Measurements from ENCODE around the gene ATP6V1G1.
"Not testable (repeated sequence)": the region's sequence is repeated elsewhere in the genome, so short reads cannot be mapped to it uniquely, and the experiment has no call there.

Gene ATP6V1G1, protein sequence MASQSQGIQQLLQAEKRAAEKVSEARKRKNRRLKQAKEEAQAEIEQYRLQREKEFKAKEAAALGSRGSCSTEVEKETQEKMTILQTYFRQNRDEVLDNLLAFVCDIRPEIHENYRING

DNA sequence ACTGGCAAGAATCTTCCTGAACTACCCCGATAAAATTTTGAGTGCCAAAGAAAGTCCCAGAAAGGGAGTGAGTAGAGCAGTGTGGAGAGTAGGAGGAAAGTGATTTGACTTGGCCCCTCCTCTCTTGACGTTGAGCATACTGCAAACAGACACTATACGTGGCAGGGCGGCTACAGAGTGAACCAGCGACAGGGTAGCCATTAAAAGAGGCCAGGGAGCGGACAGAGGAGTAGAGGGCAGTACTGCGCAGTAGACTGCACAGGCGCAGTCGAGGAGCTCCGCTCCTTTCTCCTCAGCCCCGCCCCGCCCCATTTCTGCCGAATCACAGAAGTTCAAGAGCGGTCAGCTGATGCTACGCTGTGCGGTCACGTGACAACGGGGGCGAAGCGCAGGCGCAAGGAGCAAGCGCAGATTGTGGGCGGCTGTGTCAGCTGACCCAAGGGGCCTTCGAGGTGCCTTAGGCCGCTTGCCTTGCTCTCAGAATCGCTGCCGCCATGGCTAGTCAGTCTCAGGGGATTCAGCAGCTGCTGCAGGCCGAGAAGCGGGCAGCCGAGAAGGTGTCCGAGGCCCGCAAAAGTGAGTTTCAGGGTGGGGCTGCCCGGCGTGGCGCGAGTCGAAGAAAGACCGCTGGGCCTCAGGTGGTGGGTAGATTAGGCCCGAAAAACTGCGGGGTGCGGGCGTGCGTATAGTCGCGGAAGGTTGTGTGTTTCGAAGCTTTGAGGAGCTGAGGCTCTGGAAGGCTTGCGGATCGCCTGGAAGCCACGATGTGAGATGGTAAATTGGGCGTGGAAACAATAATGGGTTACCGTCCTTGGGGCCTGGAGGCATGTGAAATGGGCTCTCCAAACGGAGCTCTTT is at the start of gene ATP6V1G1:
ATP6V1G1 (plus strand) TSS at position 425 of the 858 bp plus-strand sequence; CDS start at position 495, 70 bp downstream.
- peak; percentile 96 for DNase-seq (ENCODE audit: low spot score)

DNA sequence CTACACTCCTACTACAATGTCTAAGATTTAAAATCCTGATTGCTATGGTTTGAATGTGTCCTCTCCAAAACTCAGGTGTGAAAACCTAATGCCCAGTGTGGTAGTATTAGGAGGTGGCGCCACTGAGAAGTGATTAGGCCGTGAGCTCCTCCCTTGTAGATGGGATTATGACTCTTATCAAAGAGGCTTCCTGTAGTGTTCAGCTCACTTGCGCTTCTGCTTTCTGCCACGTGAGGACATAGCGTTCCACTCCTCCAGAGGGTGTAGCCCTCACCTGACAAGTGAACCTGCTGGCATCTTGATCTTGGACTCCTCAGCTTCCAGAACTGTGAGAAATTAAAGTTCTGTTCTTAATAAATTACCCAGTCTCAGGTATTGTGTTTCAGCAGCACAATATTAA is 49.3 kb upstream of the ATP6V1G1 start:
- peak; percentile 45 for DNase-seq (ENCODE audit: low spot score)

DNA sequence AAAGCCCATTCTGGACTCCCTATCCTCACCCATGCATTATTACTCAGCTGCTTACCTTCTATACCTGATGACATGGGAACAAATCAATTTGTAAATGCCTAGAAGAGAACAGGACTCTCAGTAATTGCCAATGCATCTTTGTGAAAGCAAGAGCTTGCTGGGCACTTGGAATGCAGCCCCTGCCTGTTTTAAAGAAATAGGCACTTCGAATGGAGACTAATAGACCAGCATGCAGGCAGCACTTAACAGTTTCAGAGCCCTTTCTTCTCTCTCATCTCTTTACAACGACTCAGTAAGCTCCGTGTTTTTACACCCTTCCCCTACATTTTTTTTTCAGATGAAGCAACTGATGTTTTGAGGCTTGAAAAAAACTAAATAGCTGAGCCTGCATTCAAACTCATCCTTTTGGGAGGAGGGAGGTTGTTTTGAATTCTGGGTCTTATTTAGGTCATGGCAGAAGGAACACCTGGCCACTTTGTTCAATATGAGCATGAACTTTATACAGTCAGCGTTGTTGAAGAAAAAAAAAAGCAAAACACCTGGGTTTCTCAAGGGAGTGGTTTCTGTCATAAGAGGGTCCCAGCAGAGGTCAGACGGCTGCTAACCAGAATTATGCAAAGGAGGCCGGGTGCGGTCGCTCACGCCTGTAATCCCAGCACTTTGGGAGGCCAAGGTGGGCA is 47.7 kb upstream of the ATP6V1G1 start:
- no peak for DNase-seq (ENCODE audit: low spot score)

DNA sequence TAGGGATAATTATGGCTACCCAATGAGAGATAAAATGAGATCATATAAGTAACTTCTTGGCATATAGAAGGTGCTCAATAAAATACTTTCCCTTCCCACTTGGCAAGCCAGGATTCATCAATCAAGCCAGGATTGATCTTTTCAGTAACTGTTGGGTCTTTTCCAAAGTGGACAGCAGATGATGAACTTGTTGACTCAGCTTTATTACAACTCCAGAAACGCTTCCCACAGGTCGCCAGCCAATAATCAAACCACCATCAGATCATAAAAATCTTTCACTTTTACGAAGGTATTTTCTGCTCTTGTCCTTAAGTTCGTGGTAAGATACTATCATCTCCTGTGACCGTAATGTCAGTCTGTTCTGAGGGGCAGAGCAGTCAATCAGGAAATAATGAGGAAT is 42.5 kb upstream of the ATP6V1G1 start:
- DNase-seq (ENCODE audit: low spot score) = no peak

DNA sequence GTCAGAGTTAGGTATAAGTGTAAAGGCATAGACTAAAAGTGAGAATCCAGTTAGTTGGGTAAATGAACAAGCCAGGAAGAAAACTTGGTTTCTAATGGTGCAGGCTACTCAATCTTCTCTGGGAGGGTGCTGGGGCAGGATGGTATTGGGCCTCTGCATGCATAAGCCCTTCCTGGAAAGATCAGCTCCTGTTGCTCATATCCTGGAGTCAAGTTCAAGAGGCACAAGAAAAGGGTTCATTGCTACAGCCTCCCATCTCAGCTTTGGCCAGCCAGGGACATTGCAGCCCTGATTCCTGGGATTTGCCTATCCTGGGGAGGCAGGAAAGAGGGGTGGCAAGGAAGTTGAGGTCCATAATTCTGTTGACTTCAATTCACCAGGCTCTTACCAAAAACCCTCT is 40.7 kb upstream of the ATP6V1G1 start:
- DNase-seq (ENCODE audit: low spot score) = no peak

DNA sequence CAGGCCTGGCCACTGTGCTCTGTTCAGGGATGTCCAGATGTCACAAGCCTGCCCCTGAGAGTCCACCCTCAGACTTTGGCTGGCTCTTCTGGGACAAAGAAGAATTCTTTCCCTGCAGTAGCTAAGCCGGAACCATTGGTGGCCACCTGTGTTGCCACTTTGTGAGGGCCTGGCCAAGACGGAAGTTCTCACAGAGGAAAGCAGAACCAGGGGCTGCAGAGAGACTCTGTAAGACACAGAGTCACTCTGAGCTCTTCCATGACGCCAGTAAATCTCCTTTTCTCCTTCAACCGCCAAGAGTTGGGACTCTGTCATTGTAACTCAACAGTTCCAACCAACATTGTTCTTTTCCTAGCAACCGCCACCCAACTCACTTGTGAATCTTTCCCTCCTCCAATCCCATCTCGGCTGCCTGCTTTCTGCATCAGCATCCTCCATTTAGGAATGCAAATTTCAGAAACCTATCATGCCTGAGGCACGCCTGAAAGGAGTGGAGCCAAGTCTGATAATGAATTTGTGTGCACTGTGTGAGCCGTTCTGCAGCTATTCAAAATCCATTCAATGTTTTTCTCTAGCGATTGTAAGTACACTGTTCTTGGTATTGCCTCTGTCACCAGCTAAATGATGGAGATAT is 37.8 kb upstream of the ATP6V1G1 start:
- DNase-seq (ENCODE audit: low spot score) = no peak

DNA sequence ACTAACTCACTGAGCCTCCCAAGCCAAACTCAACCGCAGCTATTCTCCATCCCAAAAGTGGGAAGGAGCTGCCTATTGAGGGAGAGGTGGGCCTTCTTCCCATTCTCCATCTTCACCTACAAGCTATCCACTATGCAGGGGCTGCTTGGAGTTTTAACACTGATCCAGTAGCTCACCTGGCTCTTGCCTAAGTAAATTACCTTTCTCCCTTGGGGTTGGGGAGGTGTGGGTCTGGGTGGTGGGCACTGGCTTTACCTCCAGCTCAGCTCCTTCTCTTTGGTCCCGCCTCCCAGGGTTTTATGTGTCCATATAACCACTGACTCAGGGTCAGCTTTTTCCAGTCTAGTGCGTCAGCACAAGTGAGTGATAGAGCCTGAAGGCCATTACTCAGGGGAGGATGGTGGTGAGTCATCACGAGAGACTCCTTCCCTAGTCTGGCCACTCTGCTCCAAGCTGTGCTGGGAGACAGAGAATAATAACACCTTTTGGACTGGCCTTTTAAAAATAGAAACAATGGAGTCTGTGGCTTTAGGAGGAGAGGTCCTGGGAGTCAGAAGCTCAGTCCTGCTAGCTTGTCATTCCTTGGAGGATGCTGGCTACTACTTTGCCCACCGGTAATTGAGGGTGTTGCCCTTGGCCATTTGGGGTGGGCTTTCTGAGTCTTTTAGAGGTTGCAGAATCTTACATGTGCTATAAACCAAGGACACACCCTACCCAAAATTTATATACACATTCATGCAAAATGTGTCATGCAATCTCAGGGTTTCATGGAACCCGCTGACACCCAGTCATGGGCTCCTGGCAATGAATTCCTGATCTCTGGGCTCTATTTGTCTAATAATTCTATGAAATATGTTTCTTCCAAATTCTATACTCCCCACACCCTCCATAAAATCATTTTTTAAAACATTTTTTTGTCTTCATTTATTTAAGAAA is 35.6 kb upstream of the ATP6V1G1 start:
- DNase-seq (ENCODE audit: low spot score) = peak; percentile 74

DNA sequence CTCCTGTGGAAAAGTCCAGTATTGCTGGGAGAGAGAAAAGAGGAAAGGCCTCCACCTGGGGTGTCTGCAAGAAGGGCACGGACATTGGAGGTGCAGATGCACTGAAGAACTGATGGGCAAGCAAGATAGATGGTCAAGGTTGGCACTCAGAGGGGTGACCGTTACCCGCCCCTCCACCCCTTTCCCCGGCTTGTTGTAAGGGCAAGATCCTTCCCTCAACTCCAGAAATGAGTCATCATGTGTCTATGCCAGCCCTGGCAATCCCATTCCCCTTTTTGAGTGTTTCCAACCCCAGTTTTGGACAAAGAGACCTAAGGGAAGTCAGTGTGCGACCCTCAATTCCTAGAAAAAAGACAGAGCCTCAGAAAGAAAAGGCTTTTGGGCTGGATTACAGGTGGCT is 34.9 kb upstream of the ATP6V1G1 start:
- DNase-seq (ENCODE audit: low spot score) = no peak

DNA sequence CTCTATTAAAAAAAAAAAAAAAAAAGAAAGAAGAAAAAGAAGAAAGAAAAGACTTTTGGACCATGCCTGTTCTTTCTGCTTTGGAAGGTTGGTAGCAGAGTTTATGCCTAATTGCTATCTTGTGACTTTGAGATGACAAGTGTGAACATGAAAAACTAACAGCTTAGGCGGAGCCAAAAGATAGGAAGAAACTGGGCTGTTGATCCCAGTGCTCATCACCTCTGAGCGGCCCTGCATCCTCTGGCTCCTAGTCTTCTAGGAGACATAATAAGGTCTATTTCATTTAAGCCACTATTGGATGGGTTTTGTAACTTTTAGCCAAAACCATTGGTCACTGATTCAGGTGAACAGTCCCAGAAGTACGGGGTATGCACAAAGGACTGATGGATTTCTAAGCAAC is 34.4 kb upstream of the ATP6V1G1 start:
- DNase-seq (ENCODE audit: low spot score) = no peak

DNA sequence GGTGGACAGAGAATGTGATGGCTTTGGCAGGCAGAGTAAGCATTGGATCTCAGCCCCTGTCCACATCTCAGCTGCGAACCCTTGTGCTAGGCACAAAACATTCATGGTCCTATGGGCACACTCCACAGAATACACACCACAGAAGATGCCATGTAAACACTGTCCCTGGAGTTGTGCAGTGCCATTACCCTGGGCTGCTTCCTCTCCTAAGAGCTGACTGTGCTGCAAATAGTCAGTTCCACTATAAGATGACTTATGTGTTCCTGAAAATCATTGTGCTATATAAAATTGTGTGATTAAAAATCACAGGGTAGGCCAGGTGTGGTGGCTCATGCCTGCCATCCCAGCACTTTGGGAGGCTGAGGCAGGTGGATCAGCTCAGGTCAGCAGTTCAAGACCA is 31.9 kb upstream of the ATP6V1G1 start:
- DNase-seq (ENCODE audit: low spot score) = no peak

DNA sequence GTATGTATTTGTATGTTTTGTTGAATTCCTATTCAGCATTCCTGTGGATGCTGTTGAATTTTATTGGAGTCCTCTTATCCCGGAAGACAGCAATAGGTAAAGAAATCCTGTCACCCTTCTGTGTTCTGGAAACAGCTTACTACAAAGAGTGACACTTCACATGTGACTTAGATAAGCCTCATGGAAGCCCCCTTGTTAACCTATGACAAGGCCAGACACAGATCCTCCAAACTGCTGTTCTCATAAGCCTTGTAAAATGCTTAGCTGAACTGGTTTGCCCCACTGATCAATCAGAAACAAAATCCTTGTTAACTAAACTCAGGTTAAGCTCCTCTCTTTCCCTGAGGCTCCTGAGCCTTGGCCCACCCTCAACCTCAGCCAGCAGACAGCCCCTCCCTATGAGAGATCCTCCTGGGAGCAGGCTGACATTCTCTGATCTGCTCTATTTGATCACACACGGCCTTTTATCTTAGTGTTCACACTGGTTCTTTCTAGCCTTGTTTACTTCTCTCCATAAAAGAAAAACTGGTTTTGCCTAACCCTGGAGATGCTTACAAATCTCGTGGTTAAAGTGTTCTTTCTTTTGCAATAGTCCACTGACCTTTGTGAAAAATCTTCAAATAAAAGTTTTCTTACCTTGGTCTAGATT is 29.4 kb upstream of the ATP6V1G1 start:
- no peak for DNase-seq (ENCODE audit: low spot score)

DNA sequence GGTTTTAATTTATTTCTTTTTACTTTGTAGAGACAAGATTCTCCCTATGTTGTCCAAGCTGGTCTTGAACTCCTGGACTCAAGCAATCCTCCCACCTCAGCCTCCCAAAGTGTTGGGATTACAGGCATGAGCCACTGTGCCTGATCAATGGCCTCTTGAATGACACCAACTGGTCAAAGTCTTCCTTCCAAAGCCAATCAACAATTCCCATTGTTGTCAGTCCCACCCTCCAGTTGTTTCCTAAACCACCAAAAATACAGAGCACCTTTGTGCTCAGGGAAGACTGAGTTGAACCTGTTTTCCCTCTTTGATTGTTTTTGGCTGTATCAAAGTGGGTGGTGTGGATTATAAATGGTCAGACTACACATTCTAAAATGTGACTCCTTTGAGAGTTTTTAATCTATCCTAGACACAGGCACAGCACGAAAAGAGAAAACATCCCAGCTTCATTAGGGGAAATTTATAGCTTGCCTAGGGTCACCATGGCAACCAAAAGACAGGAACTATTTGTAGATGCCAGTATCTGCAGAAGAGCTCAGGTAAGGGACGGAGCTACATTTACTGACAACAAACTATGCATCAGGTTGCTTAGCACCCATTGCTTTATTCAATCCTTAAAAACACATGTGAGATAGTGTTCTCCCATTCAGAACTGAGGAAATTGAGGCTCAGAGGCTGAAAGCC is 27.6 kb upstream of the ATP6V1G1 start:
- DNase-seq (ENCODE audit: low spot score) = no peak

DNA sequence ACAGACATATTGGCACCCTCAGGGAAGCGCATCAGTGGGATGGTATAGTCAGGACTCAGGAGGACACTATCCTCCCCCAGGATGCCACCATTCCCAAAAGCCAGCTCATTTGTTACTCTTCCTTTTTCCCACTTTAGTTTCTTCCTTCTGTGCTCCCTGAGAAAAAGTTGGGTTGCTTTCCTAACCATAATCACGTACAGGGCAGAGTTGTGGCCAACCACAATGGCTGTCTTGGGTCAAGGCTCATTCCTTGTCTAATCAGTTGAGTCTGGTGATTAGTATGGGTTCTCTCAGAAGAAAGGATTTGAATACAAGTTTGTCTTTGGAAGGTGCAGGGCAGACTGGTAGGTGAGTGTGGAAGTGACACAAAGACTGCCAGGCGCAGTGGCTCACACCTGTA is 26.6 kb upstream of the ATP6V1G1 start:
- no peak for DNase-seq (ENCODE audit: low spot score)

DNA sequence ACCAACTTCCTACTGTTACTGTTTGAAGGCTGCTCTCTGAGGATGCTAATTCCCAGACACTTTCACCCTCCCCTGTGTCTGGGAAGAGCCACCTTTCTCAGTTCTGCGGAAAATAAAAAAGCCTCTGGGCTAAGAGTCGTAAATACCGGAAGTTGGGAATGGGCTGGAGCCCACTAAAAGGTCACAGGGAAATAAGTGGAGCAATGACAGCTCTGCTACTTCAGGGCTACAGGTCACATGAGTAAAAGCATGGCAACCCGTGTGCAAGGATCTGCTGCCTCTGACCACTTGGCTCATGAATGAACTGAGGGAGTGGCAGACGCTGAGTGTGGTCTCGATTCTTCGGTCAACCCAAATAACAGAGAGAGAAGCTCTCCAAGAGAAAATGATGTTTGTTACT is 25.8 kb upstream of the ATP6V1G1 start:
- DNase-seq (ENCODE audit: low spot score) = no peak

DNA sequence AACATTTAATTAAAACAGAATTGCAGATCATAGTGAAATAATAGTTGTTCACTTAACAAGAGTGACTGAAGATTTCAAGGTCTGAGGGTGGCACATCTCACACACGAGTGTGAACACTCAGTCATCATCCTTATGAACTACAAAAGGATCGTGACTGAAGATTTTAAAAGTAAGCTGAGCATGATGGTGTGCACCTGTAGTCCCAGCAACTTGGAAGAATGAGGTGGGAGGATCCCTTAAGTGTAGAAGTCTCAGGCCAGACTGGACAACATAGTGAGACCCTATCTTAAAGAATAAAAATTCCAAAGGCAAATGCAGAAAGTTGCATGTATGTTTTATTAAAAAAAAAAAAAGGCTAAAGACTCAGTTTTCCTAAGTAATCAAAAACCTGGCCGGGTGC is 22.4 kb upstream of the ATP6V1G1 start:
- no peak for DNase-seq (ENCODE audit: low spot score)

DNA sequence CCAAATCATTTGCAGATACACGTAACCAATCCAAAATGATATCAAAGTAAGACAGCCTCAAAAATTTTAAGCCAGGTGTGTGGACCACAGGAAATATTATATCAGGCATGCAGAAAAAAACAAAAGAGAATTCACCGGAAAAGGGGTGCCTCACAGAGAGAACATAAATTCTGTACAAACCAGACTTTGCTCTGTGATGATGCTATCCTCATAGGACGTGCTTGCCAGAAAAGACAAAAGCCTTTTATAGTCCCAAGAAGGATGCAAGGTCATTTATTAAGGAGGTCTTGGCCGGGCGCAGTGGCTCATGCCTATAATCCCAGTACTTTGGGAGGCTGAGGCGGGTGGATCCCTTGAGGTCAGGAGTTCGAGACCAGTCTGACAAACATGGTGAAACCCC is 16.8 kb upstream of the ATP6V1G1 start:
- DNase-seq (ENCODE audit: low spot score) = no peak

DNA sequence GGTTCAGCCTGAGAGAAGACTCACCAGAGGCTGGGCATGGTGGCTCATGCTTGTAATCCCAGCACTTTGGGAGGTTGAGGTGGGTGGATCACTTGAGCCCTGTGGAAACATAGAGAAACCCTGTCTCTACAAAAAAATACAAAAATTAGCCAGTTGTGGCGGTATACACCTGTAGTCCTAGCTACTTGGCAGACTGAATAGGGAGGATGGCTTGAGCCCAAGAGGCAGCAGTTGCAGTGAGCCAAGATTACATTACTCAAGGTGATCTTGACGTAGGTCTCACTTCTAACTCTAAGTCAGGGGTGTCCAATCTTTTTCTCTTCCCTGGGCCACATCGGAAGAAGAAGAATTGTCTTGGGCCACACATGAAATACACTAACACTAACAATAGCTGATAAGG is 16.2 kb upstream of the ATP6V1G1 start:
- DNase-seq (ENCODE audit: low spot score) = no peak

DNA sequence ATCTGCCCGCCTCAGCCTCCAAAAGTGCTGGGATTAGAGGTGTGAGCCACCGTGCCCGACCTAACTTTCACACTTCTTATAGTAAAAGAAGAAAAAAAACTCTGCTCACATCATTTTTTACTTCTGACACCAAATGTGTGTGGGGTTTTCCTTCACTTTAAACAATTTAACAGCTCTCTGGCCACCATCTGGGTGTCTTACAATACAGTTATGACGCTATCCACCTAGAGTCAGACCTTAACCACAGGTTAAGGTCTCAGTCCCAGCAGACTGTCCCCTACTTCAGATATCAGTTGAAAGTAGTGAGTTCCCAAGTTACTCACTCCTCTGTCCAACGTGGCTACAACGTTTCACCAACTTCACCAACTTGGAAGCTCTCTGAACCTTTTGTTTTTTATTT is 15.4 kb upstream of the ATP6V1G1 start:
- DNase-seq (ENCODE audit: low spot score) = no peak

DNA sequence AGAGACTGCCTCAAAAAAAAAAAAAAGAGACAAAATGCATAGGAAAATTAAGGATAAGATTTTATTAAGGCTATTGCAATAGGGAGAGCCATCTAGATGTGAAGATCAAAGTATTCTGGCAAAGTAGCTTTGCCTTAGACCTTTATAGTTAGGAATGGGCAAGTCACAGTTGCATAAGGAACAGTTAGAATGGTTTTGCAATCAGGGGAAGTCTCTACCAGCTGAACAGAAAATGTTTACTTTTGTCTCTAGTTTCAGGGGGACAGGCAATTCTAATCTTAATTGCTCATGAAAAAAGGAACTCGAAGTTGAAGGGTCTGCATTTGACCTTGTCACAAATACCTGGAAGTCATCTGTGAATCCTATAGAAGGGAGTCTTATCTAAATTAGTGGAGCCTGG is 13.1 kb upstream of the ATP6V1G1 start:
- no peak for DNase-seq (ENCODE audit: low spot score)

DNA sequence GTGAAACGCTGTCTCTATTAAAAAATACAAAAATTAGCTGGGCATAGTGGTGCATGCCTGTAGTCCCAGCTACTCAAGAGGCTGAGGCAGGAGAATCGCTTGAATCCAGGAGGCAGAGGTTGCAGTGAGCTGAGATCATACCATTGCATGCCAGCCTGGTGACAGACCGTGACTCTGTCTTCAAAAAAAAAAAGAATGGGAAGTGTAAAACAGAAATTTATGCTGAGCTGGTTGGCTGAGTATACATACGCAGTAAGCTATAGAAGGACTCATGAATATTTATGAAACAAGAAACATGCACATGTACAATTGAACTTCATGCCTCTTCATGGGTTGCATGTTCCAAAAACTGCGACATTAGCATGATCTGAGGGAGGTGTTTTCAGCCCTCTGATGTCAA is 10.8 kb upstream of the ATP6V1G1 start:
- not testable (repeated sequence) for DNase-seq (ENCODE audit: low spot score)

DNA sequence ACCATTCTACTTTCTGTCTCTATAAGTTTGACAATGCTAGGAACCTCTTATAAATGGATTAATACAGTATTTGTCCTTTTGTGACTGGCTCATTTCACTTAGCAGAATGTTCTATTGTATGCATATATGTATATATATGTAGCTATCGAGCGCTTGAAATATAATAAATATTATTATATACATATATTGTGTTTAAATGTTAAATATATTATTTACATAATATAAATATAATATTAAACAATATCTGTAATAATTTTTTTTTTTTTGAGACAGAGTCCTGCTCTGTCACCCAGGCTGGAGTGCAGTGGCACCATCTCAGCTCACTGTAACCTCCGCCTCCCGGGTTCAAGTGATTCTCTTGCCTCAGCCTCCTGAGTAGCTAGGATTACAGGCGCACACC is 9.4 kb upstream of the ATP6V1G1 start:
- not testable (repeated sequence) for DNase-seq (ENCODE audit: low spot score)
